Vagina (tissue), 2 donors: Measurements from ENCODE around the gene MAPK13. TPM values are rescaled to one million over a fixed set of nuclear protein-coding genes. Genes with fewer than 3 reads are reported as not detected.

Source experiments
- DNase-seq, 2 donors: peaks; one replicate each; pipeline ENCODE4 v3.0.0-alpha.2; 2017; ENCODE audit errors: extremely low spot score in 2 of 2
- H3K27ac ChIP-seq: fragments of 200-600 bp; sonication (generic); one replicate; pipeline ENCODE4 v1.5.1; 2019
- H3K27me3 ChIP-seq: fragments of 200-600 bp; sonication (generic); one replicate; pipeline ENCODE4 v1.5.1; 2019
- H3K36me3 ChIP-seq, 2 donors: fragments of 200-600 bp; sonication (generic); one replicate each; pipeline ENCODE4 v1.5.1; 2017 to 2019
- H3K4me1 ChIP-seq: fragments of 200-600 bp; sonication (generic); one replicate; pipeline ENCODE4 v1.5.1; 2019
- H3K4me3 ChIP-seq, 2 donors: fragments of 200-600 bp; sonication (generic); 1 replicate in 1 of 2; 2 replicates in 1 of 2; pipeline ENCODE4 v1.5.1; 2016 to 2019
- H3K9me3 ChIP-seq: fragments of 200-600 bp; sonication (generic); one replicate; pipeline ENCODE4 v1.5.1; 2019
- POLR2A ChIP-seq, 2 donors: fragments of 450-650 bp; IDR thresholded peaks; one replicate each; pipeline ENCODE4 v1.6.1; 2017; ENCODE audit warnings: antibody characterized with exemption in 2 of 2, mild to moderate bottlenecking in 2 of 2, moderate library complexity in 2 of 2
- POLR2AphosphoS5 ChIP-seq, 2 donors: sonication (generic); formaldehyde crosslinking; IDR thresholded peaks; one replicate each; pipeline ENCODE4 v1.9.0; 2017; ENCODE audit warnings: antibody characterized with exemption in 2 of 2, mild to moderate bottlenecking in 2 of 2, low read depth in 1 of 2; ENCODE audit not compliant: insufficient read depth in 1 of 2
- intact Hi-C: fragments of 100-400 bp; cut with DNase I; formaldehyde crosslinking; loops from one replicate; pipeline ENCODE4 v1.15.1; 2023
- total RNA-seq: library from RNA; depleted of rRNA; stranded (reverse); fragments of >200 nt; gene quantifications from one replicate; pipeline ENCODE4 v1.2.3, GENCODE V29; 2016
- TF ChIP-seq, protein P1 (sequence below), 3 experiments: fragments of 450-650 bp in 2 of 3; fragments of 200-600 bp in 1 of 3; sonication (generic) in 1 of 3; IDR thresholded peaks; one replicate each; pipeline ENCODE4 v1.5.1; 2017 to 2019; ENCODE audit warnings: antibody characterized with exemption in 3 of 3, mild to moderate bottlenecking in 2 of 3, moderate library complexity in 2 of 3

Gene MAPK13
- total RNA-seq, 1 donor from 2014 or later: 21.9 TPM

DNA sequence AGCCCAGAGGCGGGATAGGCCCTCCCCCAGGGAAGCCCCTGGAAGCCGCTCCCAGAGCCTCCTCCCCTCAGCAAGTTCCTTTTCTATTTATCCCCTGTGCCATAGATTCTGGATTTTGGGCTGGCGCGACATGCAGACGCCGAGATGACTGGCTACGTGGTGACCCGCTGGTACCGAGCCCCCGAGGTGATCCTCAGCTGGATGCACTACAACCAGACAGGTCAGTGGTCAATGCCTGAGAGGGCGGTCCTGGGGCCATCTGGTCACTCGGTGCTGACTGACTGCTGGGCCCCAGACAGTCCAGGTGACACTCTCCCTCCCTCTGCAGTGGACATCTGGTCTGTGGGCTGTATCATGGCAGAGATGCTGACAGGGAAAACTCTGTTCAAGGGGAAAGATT, 6.2 kb downstream of the MAPK13 start:
- no peaks in the 10 kb centered on the region for H3K27me3 ChIP-seq
- H3K4me1 ChIP-seq: peaks cover 13% of the 10 kb centered on the region
- H3K4me3 ChIP-seq: no peak overlapping the region
- H3K36me3 ChIP-seq: no peaks in the 10 kb centered on the region
- no peaks in the 10 kb centered on the region for H3K9me3 ChIP-seq
- intact Hi-C loops: no loop called here
- no peak overlapping the region for H3K27ac ChIP-seq
- peak in 1 of 2 donors; percentile 78 for DNase-seq
- TF ChIP-seq POLR2AphosphoS5 (IDR thresholded peaks at IDR 0.05; ENCODE audit: insufficient read depth in 1 of 2, low read depth in 1 of 2) (no peak), POLR2A (IDR thresholded peaks at IDR 0.05) (no peak)
- TF ChIP-seq, protein P1, sequence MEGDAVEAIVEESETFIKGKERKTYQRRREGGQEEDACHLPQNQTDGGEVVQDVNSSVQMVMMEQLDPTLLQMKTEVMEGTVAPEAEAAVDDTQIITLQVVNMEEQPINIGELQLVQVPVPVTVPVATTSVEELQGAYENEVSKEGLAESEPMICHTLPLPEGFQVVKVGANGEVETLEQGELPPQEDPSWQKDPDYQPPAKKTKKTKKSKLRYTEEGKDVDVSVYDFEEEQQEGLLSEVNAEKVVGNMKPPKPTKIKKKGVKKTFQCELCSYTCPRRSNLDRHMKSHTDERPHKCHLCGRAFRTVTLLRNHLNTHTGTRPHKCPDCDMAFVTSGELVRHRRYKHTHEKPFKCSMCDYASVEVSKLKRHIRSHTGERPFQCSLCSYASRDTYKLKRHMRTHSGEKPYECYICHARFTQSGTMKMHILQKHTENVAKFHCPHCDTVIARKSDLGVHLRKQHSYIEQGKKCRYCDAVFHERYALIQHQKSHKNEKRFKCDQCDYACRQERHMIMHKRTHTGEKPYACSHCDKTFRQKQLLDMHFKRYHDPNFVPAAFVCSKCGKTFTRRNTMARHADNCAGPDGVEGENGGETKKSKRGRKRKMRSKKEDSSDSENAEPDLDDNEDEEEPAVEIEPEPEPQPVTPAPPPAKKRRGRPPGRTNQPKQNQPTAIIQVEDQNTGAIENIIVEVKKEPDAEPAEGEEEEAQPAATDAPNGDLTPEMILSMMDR (IDR thresholded peaks at IDR 0.05): no peak

DNA sequence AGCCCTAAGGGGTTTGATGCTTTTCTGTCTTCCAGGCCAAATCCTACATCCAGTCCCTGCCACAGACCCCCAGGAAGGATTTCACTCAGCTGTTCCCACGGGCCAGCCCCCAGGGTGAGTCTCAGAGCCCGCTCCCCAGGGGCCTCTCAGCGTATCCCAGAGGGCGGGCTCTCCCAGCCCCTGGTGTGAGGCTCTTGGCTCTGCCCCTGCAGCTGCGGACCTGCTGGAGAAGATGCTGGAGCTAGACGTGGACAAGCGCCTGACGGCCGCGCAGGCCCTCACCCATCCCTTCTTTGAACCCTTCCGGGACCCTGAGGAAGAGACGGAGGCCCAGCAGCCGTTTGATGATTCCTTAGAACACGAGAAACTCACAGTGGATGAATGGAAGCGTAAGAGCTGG, 8.4 kb downstream of the MAPK13 start:
- Histone ChIP-seq H3K9me3 (no peaks in the 10 kb centered on the region), H3K27me3 (no peaks in the 10 kb centered on the region), H3K36me3 (no peaks in the 10 kb centered on the region), H3K4me3 (no peak overlapping the region), H3K27ac (no peak overlapping the region), H3K4me1 (no peaks in the 10 kb centered on the region)
- no peak for DNase-seq
- intact Hi-C loops: no loop called here
- TF ChIP-seq POLR2A (IDR thresholded peaks at IDR 0.05): no peak
- TF ChIP-seq, protein P1 (IDR thresholded peaks at IDR 0.05): no peak

DNA sequence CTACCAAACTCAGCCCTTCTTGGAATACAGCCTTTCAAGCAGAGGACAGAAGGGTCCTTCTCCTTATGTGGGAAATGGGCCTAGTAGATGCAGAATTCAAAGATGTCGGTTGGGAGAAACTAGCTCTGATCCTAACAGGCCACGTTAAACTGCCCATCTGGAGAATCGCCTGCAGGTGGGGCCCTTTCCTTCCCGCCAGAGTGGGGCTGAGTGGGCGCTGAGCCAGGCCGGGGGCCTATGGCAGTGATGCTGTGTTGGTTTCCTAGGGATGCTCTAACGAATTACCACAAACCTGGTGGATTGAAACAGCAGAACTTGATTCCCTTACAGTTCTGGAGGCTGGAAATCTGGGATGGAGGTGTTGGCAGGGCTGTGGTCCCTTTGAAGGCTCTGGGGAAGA, 9.1 kb downstream of the MAPK13 start:
- Histone ChIP-seq H3K4me3 (no peak overlapping the region), H3K9me3 (no peaks in the 10 kb centered on the region), H3K4me1 (no peaks in the 10 kb centered on the region), H3K27ac (no peak overlapping the region), H3K36me3 (no peaks in the 10 kb centered on the region), H3K27me3 (no peaks in the 10 kb centered on the region)
- intact Hi-C loops: no loop called here
- no peak for DNase-seq
- no peak for TF ChIP-seq POLR2AphosphoS5 (IDR thresholded peaks at IDR 0.05; ENCODE audit: insufficient read depth in 1 of 2, low read depth in 1 of 2)
- TF ChIP-seq POLR2A (IDR thresholded peaks at IDR 0.05): no peak
- TF ChIP-seq, protein P1 (IDR thresholded peaks at IDR 0.05): no peak

DNA sequence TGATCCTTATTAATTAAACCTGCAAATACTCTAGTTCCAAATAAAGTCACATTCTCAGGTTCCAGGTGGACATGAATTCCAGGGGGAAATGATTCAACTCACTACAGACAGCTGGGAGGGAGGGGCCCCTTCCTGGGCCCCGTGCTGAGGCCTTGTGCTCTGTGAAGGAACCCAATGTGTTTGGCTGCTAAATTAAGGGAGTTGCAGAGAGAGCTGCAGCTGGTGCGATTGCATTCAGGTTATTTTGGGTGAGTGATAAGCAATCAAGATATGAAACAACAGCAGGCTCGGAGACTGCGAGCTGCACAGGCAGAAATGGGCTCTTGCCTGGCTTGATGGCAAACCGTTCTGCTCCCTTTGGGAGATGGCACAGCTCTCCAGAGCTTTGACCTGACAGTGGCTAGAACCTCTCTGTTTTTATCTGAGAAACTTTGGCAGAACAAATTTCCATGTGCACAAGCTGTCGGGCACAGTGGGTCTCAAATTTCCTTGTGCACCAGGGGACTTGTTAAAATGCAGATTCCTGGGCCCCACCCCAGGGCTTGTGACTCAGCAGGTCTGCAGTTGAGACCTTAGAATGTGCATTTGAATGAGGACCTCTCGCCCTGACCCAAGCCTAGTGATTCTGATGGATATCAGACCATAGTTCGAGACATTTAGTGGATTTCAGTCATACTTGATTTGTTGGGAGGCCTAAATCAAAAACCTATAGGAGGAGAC, 9.8 kb downstream of the MAPK13 start:
- intact Hi-C loops: no loop called here
- TF ChIP-seq, protein P1 (IDR thresholded peaks at IDR 0.05): no peak
- TF ChIP-seq POLR2A (IDR thresholded peaks at IDR 0.05) (no peak), POLR2AphosphoS5 (IDR thresholded peaks at IDR 0.05; ENCODE audit: insufficient read depth in 1 of 2, low read depth in 1 of 2) (no peak)
- Histone ChIP-seq H3K9me3 (no peaks in the 10 kb centered on the region), H3K36me3 (no peaks in the 10 kb centered on the region), H3K27ac (no peak overlapping the region), H3K4me3 (no peak overlapping the region), H3K4me1 (no peaks in the 10 kb centered on the region), H3K27me3 (no peaks in the 10 kb centered on the region)
- DNase-seq: no peak

DNA sequence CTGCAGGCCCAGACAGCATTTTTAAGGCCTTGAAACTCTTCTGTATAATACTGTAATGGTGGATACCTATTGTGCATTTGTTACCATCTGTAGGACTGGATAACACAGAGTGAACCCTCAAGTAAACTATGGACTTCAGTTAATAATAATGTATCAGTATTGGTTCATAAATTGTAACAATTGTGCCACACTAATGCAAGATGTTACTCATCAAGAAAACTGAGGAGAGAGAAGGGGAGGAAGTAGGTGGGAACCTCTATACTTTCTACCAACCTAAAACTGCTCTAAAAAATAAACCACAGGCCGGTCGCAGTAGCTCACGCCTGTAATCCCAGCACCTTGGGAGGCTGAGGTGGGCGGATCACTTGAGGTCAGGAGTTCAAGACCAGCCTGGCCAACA, 10.8 kb downstream of the MAPK13 start:
- TF ChIP-seq, protein P1 (IDR thresholded peaks at IDR 0.05): no peak
- TF ChIP-seq POLR2A (IDR thresholded peaks at IDR 0.05) (no peak), POLR2AphosphoS5 (IDR thresholded peaks at IDR 0.05; ENCODE audit: insufficient read depth in 1 of 2, low read depth in 1 of 2) (no peak)
- H3K9me3 ChIP-seq: no peaks in the 10 kb centered on the region
- DNase-seq: no peak
- H3K27ac ChIP-seq: no peak overlapping the region
- no peaks in the 10 kb centered on the region for H3K36me3 ChIP-seq
- no peaks in the 10 kb centered on the region for H3K4me1 ChIP-seq
- no peak overlapping the region for H3K4me3 ChIP-seq
- intact Hi-C loops: no loop called here
- H3K27me3 ChIP-seq: no peaks in the 10 kb centered on the region
